Lower leg skin (tissue), 3 donors: ENCODE data around the gene CCSER1.

Source experiments
- CTCF ChIP-seq, 3 donors: fragments of 450-650 bp; IDR thresholded peaks; one replicate each; pipeline ENCODE4 v1.5.1; 2016; ENCODE audit warnings: antibody characterized with exemption in 3 of 3, mild to moderate bottlenecking in 3 of 3, moderate library complexity in 2 of 3
- POLR2A ChIP-seq, 2 donors: fragments of 450-650 bp; IDR thresholded peaks; one replicate each; pipeline ENCODE4 v1.6.1; 2016 to 2017; ENCODE audit warnings: antibody characterized with exemption in 2 of 2, mild to moderate bottlenecking in 1 of 2, moderate library complexity in 1 of 2

DNA sequence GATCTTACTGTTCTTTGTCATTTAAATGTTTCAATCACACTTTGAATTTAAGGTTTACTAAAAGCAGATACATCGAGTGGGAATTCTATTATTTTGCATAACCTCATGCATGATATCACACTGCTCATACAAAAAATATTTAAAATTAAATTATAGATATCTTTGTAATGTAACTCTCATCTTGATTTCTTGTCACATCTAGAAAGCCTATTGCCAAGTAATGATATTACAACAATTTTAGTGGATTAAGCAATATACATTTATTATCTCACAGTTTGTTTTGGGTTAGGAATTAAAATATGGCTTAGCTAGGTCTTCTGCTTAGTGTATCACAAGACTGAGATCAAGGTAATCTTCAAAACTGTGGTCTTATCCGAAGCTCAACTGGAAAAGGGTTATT, 865.0 kb downstream of the CCSER1 start:
- TF ChIP-seq CTCF (IDR thresholded peaks at IDR 0.05) (no peak), POLR2A (IDR thresholded peaks at IDR 0.05) (no peak)
